AG09309 (cell line): ENCODE results near the gene PAX2.

Experiments
- DNase-seq: peaks from one replicate; pipeline ENCODE4 v3.0.0-alpha.2; 2010; ENCODE audit warnings: low read depth
- H3K4me3 ChIP-seq: 2 replicates; pipeline ENCODE4 v1.5.1; 2011; ENCODE audit warnings: mild to moderate bottlenecking, low read depth, low read length, moderate library complexity; ENCODE audit not compliant: control insufficient read depth
- TF ChIP-seq, protein P1 (sequence below): IDR thresholded peaks from 2 replicates; pipeline ENCODE4 v1.5.1; 2011; ENCODE audit warnings: mild to moderate bottlenecking, low read depth, low read length, inconsistent platforms; ENCODE audit not compliant: insufficient read depth, control insufficient read depth; ENCODE audit errors: missing control alignments

The PAX2 gene

DNA sequence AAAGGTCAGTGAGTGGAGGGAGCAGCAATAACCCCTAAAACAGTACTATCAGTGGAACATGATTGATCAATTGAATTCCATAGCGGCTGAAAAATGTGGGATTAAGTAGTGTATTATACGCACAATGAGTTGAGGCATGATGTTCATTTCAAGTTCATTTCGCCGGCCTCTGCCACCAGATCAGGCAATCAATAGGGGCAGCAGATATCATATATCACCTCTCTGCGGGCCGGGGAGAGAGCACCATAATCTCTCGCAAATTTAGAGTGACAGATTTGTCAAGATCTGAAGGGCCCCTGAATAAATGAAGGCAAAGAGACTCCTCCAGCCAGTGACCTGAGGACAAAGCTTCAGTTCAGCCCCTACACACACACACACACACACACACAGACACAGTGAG, 58.5 kb downstream of the PAX2 start:
- TF ChIP-seq, protein P1, sequence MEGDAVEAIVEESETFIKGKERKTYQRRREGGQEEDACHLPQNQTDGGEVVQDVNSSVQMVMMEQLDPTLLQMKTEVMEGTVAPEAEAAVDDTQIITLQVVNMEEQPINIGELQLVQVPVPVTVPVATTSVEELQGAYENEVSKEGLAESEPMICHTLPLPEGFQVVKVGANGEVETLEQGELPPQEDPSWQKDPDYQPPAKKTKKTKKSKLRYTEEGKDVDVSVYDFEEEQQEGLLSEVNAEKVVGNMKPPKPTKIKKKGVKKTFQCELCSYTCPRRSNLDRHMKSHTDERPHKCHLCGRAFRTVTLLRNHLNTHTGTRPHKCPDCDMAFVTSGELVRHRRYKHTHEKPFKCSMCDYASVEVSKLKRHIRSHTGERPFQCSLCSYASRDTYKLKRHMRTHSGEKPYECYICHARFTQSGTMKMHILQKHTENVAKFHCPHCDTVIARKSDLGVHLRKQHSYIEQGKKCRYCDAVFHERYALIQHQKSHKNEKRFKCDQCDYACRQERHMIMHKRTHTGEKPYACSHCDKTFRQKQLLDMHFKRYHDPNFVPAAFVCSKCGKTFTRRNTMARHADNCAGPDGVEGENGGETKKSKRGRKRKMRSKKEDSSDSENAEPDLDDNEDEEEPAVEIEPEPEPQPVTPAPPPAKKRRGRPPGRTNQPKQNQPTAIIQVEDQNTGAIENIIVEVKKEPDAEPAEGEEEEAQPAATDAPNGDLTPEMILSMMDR = no peak
- no peak for DNase-seq
- H3K4me3 ChIP-seq = no peak overlapping the region

DNA sequence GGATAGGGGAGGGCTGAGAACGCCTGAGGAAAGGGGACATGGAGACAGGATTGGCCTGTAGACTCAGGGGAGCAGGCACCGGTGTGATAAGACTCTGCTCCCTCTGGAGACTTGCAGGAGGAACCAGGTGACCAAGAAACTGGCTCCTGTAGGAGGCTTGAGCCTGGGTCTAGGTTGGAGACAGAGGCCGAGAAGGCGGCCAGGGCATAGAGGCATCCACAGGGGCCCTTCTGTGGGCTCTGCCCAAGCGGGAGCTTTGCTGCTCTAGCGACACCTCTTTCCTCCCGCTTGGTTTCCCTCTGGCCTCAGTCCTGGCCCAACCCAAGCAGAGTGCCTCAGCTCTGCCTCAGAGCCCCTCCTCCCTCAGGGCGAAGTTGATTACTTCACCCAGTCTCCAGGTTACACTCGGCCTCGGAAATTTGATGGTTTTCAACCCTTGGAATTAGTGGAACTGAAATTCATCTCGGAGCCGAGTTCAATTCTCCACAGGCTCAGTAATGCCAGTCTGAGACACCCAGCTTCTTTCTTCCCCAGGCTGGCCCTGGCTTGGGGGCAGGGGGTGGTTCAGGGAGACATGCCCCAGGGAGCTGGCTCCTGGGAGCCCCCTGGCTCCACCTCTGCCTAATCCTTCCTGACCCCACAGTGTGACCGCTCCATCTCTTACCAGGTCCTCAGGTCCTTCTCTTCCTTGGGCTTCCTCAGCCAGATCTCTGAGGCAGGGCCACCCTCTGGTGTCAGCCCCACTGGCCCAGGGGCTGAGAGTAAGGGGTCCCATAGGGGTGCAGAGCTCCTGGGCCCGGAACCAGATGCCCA, 60.4 kb downstream of the PAX2 start:
- no peak overlapping the region for H3K4me3 ChIP-seq

DNA sequence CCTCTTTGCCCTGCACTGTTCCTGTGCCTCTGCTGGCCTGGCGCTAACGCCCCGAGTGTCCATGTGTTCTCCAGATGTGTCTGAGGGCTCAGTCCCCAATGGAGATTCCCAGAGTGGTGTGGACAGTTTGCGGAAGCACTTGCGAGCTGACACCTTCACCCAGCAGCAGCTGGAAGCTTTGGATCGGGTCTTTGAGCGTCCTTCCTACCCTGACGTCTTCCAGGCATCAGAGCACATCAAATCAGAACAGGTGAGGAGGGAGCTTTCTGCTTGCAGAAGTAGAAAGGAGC, 60.9 kb downstream of the PAX2 start:
- DNase-seq = no peak
- no peak overlapping the region for H3K4me3 ChIP-seq
- TF ChIP-seq, protein P1 = no peak

More for the DNA sequence above, 60.4 kb downstream of the PAX2 start:
- no peak for DNase-seq
- TF ChIP-seq, protein P1 = no peak

DNA sequence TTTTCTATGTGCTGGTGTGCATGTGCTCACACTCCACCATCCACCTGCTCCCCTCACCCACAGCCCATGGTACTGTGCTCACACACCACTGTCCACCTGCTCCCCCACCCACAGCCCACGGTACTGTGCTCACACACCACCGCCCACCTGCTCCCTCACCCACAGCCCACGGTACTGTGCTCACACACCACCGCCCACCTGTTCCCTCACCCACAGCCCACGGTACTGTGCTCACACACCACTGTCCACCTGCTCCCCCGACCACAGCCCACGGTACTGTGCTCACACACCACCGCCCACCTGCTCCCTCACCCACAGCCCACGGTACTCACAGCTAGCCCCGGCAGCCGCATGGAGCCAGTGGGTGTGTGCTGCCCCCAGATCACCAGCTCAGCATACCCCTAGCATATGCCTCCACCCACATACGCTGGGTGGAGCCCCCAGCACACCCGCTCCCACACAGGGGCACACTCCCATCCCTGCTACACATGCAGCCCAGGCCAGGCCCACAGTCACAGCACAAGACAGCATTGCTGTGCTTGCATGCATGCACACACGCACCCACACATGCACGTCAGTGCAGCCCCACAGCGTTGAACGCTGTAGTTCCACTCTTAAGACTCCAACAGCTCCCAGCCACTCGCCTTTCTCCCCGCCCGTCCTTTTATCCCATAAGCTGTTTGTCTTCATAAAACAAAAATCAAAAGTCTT, 62.0 kb downstream of the PAX2 start:
- no peak overlapping the region for H3K4me3 ChIP-seq
- no peak for DNase-seq
- TF ChIP-seq, protein P1 = no peak

DNA sequence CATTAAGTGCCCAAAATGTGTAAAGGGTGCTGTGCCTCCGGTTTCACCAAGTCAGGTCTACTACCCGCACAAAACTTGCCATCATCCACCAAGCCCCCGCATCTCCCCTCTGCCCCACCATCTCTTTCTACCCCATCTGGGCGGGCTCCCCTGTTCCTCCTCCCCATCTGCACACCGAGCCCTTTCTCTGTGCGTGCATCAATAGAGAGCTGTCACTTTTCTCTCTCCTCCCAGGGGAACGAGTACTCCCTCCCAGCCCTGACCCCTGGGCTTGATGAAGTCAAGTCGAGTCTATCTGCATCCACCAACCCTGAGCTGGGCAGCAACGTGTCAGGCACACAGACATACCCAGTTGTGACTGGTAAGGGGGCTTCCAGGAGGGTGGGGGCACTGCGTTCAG, 63.5 kb downstream of the PAX2 start:
- no peak overlapping the region for H3K4me3 ChIP-seq
- DNase-seq = no peak
- TF ChIP-seq, protein P1 = no peak

DNA sequence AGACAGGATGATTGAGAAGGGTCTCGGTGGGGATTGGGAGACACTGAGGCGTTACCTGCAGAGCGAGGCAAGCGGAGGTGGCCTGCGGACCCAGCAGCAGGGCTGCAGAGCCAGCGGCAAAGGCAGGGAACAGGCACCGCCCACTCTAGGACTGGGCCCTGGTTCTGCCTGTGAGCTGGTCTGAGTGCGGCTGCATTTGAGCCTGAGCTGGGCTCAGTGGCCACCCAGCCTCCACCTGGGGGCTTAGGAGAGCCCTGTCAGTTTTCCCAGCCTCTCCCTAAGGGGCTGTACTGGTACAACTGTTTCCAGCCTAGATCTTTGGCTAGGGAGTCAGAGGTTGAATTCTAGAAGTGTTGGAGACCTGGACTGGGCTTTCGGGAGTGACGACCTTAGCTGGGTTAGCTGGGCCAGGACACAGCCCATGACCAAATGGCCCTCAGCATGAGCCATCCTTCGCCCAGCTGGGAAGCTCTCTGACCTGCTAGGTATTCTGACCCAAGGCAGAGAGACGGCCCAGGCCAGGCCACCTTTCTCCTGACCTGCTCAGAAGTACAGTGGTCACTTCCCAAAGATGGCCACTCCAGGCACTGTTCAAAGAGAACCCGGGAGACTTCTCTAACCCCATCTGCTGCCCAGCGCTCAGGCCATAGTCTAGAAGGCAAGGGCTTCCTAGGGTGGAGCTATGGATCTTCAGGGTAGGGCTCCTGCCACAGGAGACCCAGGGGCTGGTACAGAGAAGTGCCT, 64.9 kb downstream of the PAX2 start:
- no peak overlapping the region for H3K4me3 ChIP-seq
- TF ChIP-seq, protein P1 = no peak
- no peak for DNase-seq
